WI38 (cell line): ENCODE measurements around the gene PELI2.

Experiments
- H3K4me3 ChIP-seq: 2 replicates; pipeline ENCODE4 v1.5.1; 2011; ENCODE audit warnings: low read depth, mild to moderate bottlenecking, control low read depth, low read length
- CTCF ChIP-seq: IDR thresholded peaks from 2 replicates; pipeline ENCODE4 v1.5.1; 2012; ENCODE audit warnings: low read depth, mild to moderate bottlenecking, control low read depth, low read length

The PELI2 gene

GRCh38 chr14:56117765-56118610 is at the start of gene PELI2:
PELI2 (plus strand) TSS chr14:56118411; CDS start chr14:56118661, 250 bp downstream.
- peak within 1 kb of the TSS; percentile 82 for H3K4me3 ChIP-seq
- no peak for TF ChIP-seq CTCF

GRCh38 chr14:56073799-56074198 is 44.4 kb upstream of the PELI2 start:
- no peak for TF ChIP-seq CTCF
- no peak overlapping the region for H3K4me3 ChIP-seq

GRCh38 chr14:56075301-56075700 is 42.9 kb upstream of the PELI2 start:
- TF ChIP-seq CTCF, result no peak
- H3K4me3 ChIP-seq, result no peak overlapping the region

- no peak overlapping the region for H3K4me3 ChIP-seq
- no peak for TF ChIP-seq CTCF
These were observed 37.1 kb upstream of the PELI2 start for GRCh38 chr14:56081139-56081538.

- TF ChIP-seq CTCF, result no peak
- no peak overlapping the region for H3K4me3 ChIP-seq
These were observed 35.3 kb upstream of the PELI2 start for GRCh38 chr14:56082880-56083279.

- no peak overlapping the region for H3K4me3 ChIP-seq
- no peak for TF ChIP-seq CTCF
These were observed 32.7 kb upstream of the PELI2 start for GRCh38 chr14:56085471-56085870.

DNA sequence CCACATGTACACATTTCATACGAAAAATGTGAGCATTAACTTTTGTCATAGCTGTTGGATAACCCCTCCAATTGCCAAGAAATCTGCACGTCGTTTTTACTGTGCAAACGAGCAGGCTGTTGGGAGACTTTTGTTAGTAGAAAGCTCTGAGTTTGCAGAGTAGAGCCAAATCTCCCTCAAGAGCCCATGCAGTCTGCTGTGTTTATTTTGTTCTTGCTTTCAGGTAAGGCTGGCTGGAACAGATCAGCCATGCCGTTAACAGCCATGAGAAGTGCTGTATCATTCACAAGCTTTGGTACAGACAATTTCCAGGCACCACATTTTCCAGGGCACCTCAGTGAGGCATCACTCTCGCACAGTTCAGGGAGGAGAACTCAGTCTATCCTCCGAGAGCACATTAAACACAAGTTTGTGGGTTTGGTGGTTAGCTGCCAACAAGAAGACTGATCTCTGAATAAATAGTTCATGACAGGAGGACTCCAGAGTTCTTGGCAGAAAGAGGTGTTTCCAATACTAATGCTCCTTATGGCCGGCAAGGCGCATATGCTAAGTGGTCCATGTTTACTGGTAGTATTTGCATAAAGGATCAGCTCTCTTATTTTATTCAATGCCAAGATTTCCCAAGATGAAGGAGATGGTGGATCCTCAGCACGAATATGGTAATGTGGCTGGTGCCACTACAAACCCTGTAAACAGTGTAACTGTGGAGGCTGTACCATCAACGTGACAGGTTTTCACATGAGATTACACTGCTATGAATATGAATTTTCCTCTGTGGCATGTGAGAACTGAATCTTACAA is 30.3 kb upstream of the PELI2 start:
- TF ChIP-seq CTCF, result no peak

More for the DNA sequence above, 30.3 kb upstream of the PELI2 start:
- H3K4me3 ChIP-seq, result no peak overlapping the region
